Measurements from ENCODE around the gene TMEM207. TPM values are rescaled to one million over a fixed set of nuclear protein-coding genes. Genes with fewer than 3 reads are reported as not detected.

Gene TMEM207
- total RNA-seq, 1 experiment from 2014 or later, result not detected

GRCh38 chr3:190442240-190442639 is 7.5 kb downstream of the TMEM207 start:
- H2BK15ac ChIP-seq (ENCODE audit: low read depth, low read length), result no peak overlapping the region
- no peaks in the 10 kb centered on the region; the same call in 1 of the 2 replicates for H3K27me3 Mint-ChIP-seq (ENCODE audit: low read depth)
- no peak overlapping the region for H2AK5ac ChIP-seq (ENCODE audit: insufficient read length, low read length)
- WGBS (ENCODE audit: extremely low coverage, insufficient read length, low lambda C conversion rate), result no CpG with 5 or more reads among the region's 1 CpG
- no peak for TF ChIP-seq CTCF (conservative IDR thresholded peaks at IDR 0.05)
- H3K14ac ChIP-seq (ENCODE audit: insufficient read depth, low read length), result no peak overlapping the region
- no peaks in the 10 kb centered on the region for H3K9me3 ChIP-seq (ENCODE audit: control insufficient read depth, low read depth, low read length)
- H4K91ac ChIP-seq (ENCODE audit: insufficient read length, low read depth, low read length), result no peak overlapping the region
- no peak overlapping the region for H4K8ac ChIP-seq (replicated peaks; ENCODE audit: insufficient read length, low read depth, low read length)
- H3K79me1 ChIP-seq (ENCODE audit: insufficient read depth, low read depth, low read length, poor library complexity, severe bottlenecking), result no peaks in the 10 kb centered on the region
- no peak overlapping the region for H3K18ac ChIP-seq (ENCODE audit: insufficient read length, low read depth, low read length)
- no peaks in the 10 kb centered on the region for H3K79me2 ChIP-seq (ENCODE audit: insufficient read depth, low read length)
- no peak overlapping the region for H3K56ac ChIP-seq (ENCODE audit: insufficient read length, low read depth, low read length)
- no peak overlapping the region for H2BK20ac ChIP-seq (ENCODE audit: low read depth, low read length, poor library complexity, severe bottlenecking)
- H3K4me1 ChIP-seq (ENCODE audit: insufficient read depth, low read length), result no peaks in the 10 kb centered on the region
- H3K4ac ChIP-seq (ENCODE audit: low read depth, low read length), result no peak overlapping the region
- H3K4me2 ChIP-seq (ENCODE audit: insufficient read depth, insufficient read length, low read length), result no peak overlapping the region
- H2BK120ac ChIP-seq (ENCODE audit: low read depth, low read length, poor library complexity, severe bottlenecking), result no peak overlapping the region
- H3K9ac ChIP-seq (ENCODE audit: extremely low read depth, insufficient read length, low read length), result no peak overlapping the region
- H3K4me3 Mint-ChIP-seq, result no peak overlapping the region
- no peak overlapping the region for H2AFZ ChIP-seq (ENCODE audit: low read length)
- no peaks in the 10 kb centered on the region for H3K36me3 Mint-ChIP-seq (ENCODE audit: insufficient read depth in 1 of 3, low read depth in 3 of 3)
- H3K27ac Mint-ChIP-seq, result no peak overlapping the region; a peak in 1 of 7 replicates
- no peak overlapping the region for H3K27ac ChIP-seq (ENCODE audit: insufficient read length, low read depth, low read length)
- no peak overlapping the region for H3K23ac ChIP-seq (ENCODE audit: insufficient read length, low read depth, low read length)
- H2BK5ac ChIP-seq (ENCODE audit: insufficient read length, low read length), result no peak overlapping the region
- no peak for DNase-seq
- no peaks in the 10 kb centered on the region for H4K20me1 ChIP-seq (ENCODE audit: control insufficient read depth, insufficient read depth, insufficient read length)
- H4K5ac ChIP-seq (ENCODE audit: insufficient read length, low read depth, low read length), result no peak overlapping the region
- H3T11ph ChIP-seq (ENCODE audit: low read length), result no peak overlapping the region
- no peaks in the 10 kb centered on the region for H3K27me3 ChIP-seq (ENCODE audit: insufficient read depth, low read length)
- H3K23me2 ChIP-seq (ENCODE audit: insufficient read length, low read depth, low read length, poor library complexity, severe bottlenecking), result no peaks in the 10 kb centered on the region
- H3K9me3 Mint-ChIP-seq, result no peaks in the 10 kb centered on the region
- H2BK12ac ChIP-seq (ENCODE audit: insufficient read length, low read depth, low read length), result no peak overlapping the region
- no peaks in the 10 kb centered on the region for H3K4me1 Mint-ChIP-seq
